HCT116 (cell line): ENCODE results near the gene MRPL1. TPM values are rescaled to one million over a fixed set of nuclear protein-coding genes. Genes with fewer than 3 reads are reported as not detected.

ENCODE experiments used
- ATAC-seq: fragments of 200-7000 bp; cut with Tn5 transposase; 2 replicates; pipeline ENCODE4 v1.9.1; 2020; ENCODE audit warnings: mild to moderate bottlenecking, moderate library complexity
- BruUV-seq: library from RNA; stranded (reverse); fragments of 400-500 nt; replicated peaks from 2 replicates; lab custom pipeline; 2021; lab: Mats Ljungman, UMichigan
- CTCF ChIA-PET: fragments of 300-600 bp; sonication (Branson Sonifier 250); formaldehyde crosslinking; loops from one replicate; lab custom pipeline; 2021; ENCODE audit warnings: antibody characterized with exemption; lab: Charles Lee
- POLR2A ChIA-PET: fragments of 300-600, 350-600 bp; sonication (Branson Sonifier 250); formaldehyde crosslinking; loops from one replicate; lab custom pipeline; 2021; ENCODE audit warnings: antibody characterized with exemption; lab: Charles Lee
- RAD21 ChIA-PET, 2 experiments: fragments of 300-600 bp; sonication (Branson Sonifier 250); formaldehyde crosslinking; loops; one replicate each; lab custom pipeline; 2023; ENCODE audit warnings: low total read pairs in 2 of 2; ENCODE audit not compliant: uncharacterized antibody in 2 of 2, unreplicated experiment in 2 of 2, low non-redundant PET in 1 of 2; lab: Charles Lee
- DNase-seq: peaks from one replicate; pipeline ENCODE4 v3.0.0-alpha.2; 2010; ENCODE audit warnings: low read depth, low spot score
- H2AFZ ChIP-seq: fragments of 200-600 bp; shearing (Covaris generic), sonication (generic); 2 replicates; pipeline ENCODE4 v1.6.1; 2017; ENCODE audit warnings: low read depth, mixed run types, mixed read lengths, antibody characterized with exemption, low read length; ENCODE audit not compliant: poor library complexity, severe bottlenecking
- H3K27ac ChIP-seq: 2 replicates; pipeline ENCODE4 v1.5.1; 2012; ENCODE audit warnings: low read depth, low read length
- H3K27me3 ChIP-seq: fragments of 200-600 bp; sonication (generic); 2 replicates; pipeline ENCODE4 v1.6.1; 2016; ENCODE audit warnings: mixed run types, low read length, mixed read lengths; ENCODE audit not compliant: insufficient read depth
- H3K36me3 ChIP-seq, 2 experiments: fragments of 200-500 bp in 1 of 2; fragments of 200-600 bp in 1 of 2; sonication (Bioruptor generic) in 1 of 2; sonication (generic) in 1 of 2; 2 replicates each; pipeline versions ENCODE4 v1.5.1 to v1.6.1; 2014 to 2016; ENCODE audit warnings: low read length in 2 of 2, inconsistent platforms in 1 of 2, mixed read lengths in 1 of 2, mixed run types in 1 of 2; ENCODE audit not compliant: insufficient read depth in 2 of 2, control insufficient read depth in 1 of 2
- H3K4me1 ChIP-seq, 2 experiments: fragments of 200-600 bp in 1 of 2; sonication (generic) in 1 of 2; 2 replicates each; pipeline versions ENCODE4 v1.5.1 to v1.6.1; 2012 to 2017; ENCODE audit warnings: low read length in 2 of 2, inconsistent platforms in 1 of 2, mild to moderate bottlenecking in 1 of 2, mixed read lengths in 1 of 2, mixed run types in 1 of 2, moderate library complexity in 1 of 2; ENCODE audit not compliant: insufficient read depth in 2 of 2, control insufficient read depth in 1 of 2
- H3K4me2 ChIP-seq: fragments of 200-600 bp; sonication (generic); 2 replicates; pipeline ENCODE4 v1.6.1; 2017; ENCODE audit warnings: mixed run types, low read length, mixed read lengths
- H3K4me3 ChIP-seq, 2 experiments: fragments of 200-600 bp in 1 of 2; sonication (generic) in 1 of 2; replicated peaks in 1 of 2; 2 replicates each; pipeline ENCODE4 v1.5.1; 2011 to 2016; ENCODE audit warnings: low read length in 2 of 2, control low read depth in 1 of 2, low read depth in 1 of 2, mild to moderate bottlenecking in 1 of 2, mixed read lengths in 1 of 2, mixed run types in 1 of 2
- H3K79me2 ChIP-seq: fragments of 200-600 bp; sonication (generic); 2 replicates; pipeline ENCODE4 v1.6.1; 2017; ENCODE audit warnings: mild to moderate bottlenecking, mixed run types, low read length, moderate library complexity, mixed read lengths; ENCODE audit not compliant: insufficient read depth
- H3K9ac ChIP-seq: fragments of 200-600 bp; sonication (generic); 2 replicates; pipeline ENCODE4 v1.6.1; 2016; ENCODE audit warnings: low read length, mixed read lengths
- H3K9me2 ChIP-seq: fragments of 200-600 bp; sonication (generic), shearing (Covaris generic); 2 replicates; pipeline ENCODE4 v1.6.1; 2017; ENCODE audit warnings: mixed run types, mild to moderate bottlenecking, moderate library complexity; ENCODE audit not compliant: insufficient read depth
- H3K9me3 ChIP-seq, 2 experiments: fragments of 200-500 bp in 1 of 2; fragments of 200-600 bp in 1 of 2; sonication (Bioruptor generic) in 1 of 2; sonication (generic) in 1 of 2; 2 replicates each; pipeline ENCODE4 v1.6.1; 2014 to 2017; ENCODE audit warnings: low read length in 2 of 2, mixed read lengths in 2 of 2, inconsistent platforms in 1 of 2, low read depth in 1 of 2, mild to moderate bottlenecking in 1 of 2, mixed run types in 1 of 2, moderate library complexity in 1 of 2; ENCODE audit not compliant: control insufficient read depth in 1 of 2, insufficient read depth in 1 of 2
- H4K20me1 ChIP-seq: fragments of 200-600 bp; sonication (generic), shearing (Covaris generic); 2 replicates; pipeline ENCODE4 v1.6.1; 2017; ENCODE audit warnings: mixed run types, mild to moderate bottlenecking, moderate library complexity; ENCODE audit not compliant: insufficient read depth
- ATF3 ChIP-seq: IDR thresholded peaks from 2 replicates; pipeline ENCODE4 v1.6.1; 2012
- CBX3 ChIP-seq: IDR thresholded peaks from 2 replicates; pipeline ENCODE4 v1.6.1; 2012; ENCODE audit warnings: low read depth
- CEBPB ChIP-seq: IDR thresholded peaks from 2 replicates; pipeline ENCODE4 v1.6.1; 2012; ENCODE audit warnings: low read depth
- CTCF ChIP-seq, 3 experiments: fragments of 200-600 bp in 1 of 3; sonication (generic) in 1 of 3; IDR thresholded peaks in 2 of 3; conservative IDR thresholded peaks in 1 of 3; 2 replicates each; pipeline ENCODE4 v1.5.1; 2012 to 2017; ENCODE audit warnings: low read depth in 2 of 3, low read length in 2 of 3, antibody characterized with exemption in 1 of 3, borderline replicate concordance in 1 of 3, control low read depth in 1 of 3, mild to moderate bottlenecking in 1 of 3, mixed read lengths in 1 of 3, mixed run types in 1 of 3, moderate library complexity in 1 of 3; ENCODE audit not compliant: insufficient read depth in 1 of 3
- EGR1 ChIP-seq: IDR thresholded peaks from 2 replicates; pipeline ENCODE4 v1.6.1; 2012; ENCODE audit warnings: low read depth
- ELF1 ChIP-seq: IDR thresholded peaks from 2 replicates; pipeline ENCODE4 v1.6.1; 2012; ENCODE audit warnings: low read depth, borderline replicate concordance
- EZH2 ChIP-seq: fragments of 200-600 bp; sonication (generic); IDR thresholded peaks from 2 replicates; pipeline ENCODE4 v1.6.1; 2017; ENCODE audit warnings: antibody characterized with exemption, mixed run types
- EZH2phosphoT487 ChIP-seq: fragments of 200-600 bp; IDR thresholded peaks from 2 replicates; pipeline ENCODE4 v1.6.1; 2018; ENCODE audit warnings: antibody characterized with exemption, borderline replicate concordance
- FOSL1 ChIP-seq: IDR thresholded peaks from 2 replicates; pipeline ENCODE4 v1.6.1; 2012; ENCODE audit warnings: low read depth
- JUND ChIP-seq: IDR thresholded peaks from 2 replicates; pipeline ENCODE4 v1.6.1; 2012
- POLR2A ChIP-seq: IDR thresholded peaks from 2 replicates; pipeline ENCODE4 v1.7.0; 2011; ENCODE audit warnings: borderline replicate concordance; ENCODE audit not compliant: insufficient read depth, insufficient read length; ENCODE audit errors: extremely low read depth
- SIN3A ChIP-seq: IDR thresholded peaks from 2 replicates; pipeline ENCODE4 v1.6.1; 2012; ENCODE audit warnings: low read depth
- SP1 ChIP-seq: IDR thresholded peaks from 2 replicates; pipeline ENCODE4 v1.6.1; 2012; ENCODE audit warnings: low read depth
- SRF ChIP-seq: IDR thresholded peaks from 2 replicates; pipeline ENCODE4 v1.6.1; 2012; ENCODE audit warnings: low read depth
- YY1 ChIP-seq: IDR thresholded peaks from 2 replicates; pipeline ENCODE4 v1.6.1; 2011; ENCODE audit warnings: low read length, low read depth, moderate library complexity, mild to moderate bottlenecking; ENCODE audit not compliant: insufficient replicate concordance; ENCODE audit errors: extremely low read depth
- ZNF274 ChIP-seq: fragments of 200-500 bp; sonication (Bioruptor generic); IDR thresholded peaks from 2 replicates; pipeline ENCODE4 v1.6.1; 2014; ENCODE audit warnings: mild to moderate bottlenecking, low read depth, low read length, inconsistent platforms
- intact Hi-C: fragments of 100-400 bp; cut with micrococcal nuclease; formaldehyde crosslinking; loops from 2 replicates; pipeline ENCODE4 v1.10.0; 2022
- total RNA-seq: library from RNA; stranded (reverse); gene quantifications from one replicate; pipeline ENCODE4 v1.2.1, GENCODE V29; 2021; ENCODE audit not compliant: unreplicated experiment
- TF ChIP-seq, protein P1 (sequence below): IDR thresholded peaks from 2 replicates; pipeline ENCODE4 v1.6.1; 2011; ENCODE audit warnings: mild to moderate bottlenecking, low read length, moderate library complexity; ENCODE audit not compliant: insufficient replicate concordance; ENCODE audit errors: extremely low read depth
- TF ChIP-seq, protein P2 (sequence below): IDR thresholded peaks from 2 replicates; pipeline ENCODE4 v1.6.1; 2012; ENCODE audit warnings: low read depth
- TF ChIP-seq, protein P3 (sequence below): IDR thresholded peaks from 2 replicates; pipeline ENCODE4 v1.6.1; 2012

Gene MRPL1
- total RNA-seq, 1 experiment from 2014 or later, result 54.9 TPM

DNA sequence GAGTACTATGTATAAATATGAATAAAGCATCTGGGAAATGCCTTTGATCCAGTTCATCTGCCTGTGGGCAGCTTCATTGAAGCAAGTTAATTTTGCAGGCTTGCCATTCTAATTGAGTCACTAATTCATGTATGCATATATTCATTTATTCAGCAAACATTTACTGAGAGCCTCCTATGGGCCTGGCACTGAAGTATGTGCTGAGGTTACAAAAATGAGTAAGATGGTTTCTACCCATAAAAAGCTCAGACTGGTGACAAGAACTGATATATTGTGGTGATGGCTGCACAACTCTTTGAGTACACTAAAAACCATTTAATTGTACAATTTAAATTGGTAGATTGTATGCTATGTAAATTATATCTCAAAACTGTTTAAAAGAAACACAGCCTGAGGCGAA lies 1.1 kb upstream of the MRPL1 start:
- no TSS peak for BruUV-seq
- RAD21 ChIA-PET, result no interaction called here

More for the DNA sequence above, 1.1 kb upstream of the MRPL1 start:
- Histone ChIP-seq H3K9ac (peak overlapping the region; percentile 88), H3K36me3 (peaks cover 0 to 2% of the 10 kb centered on the region in 2 experiments; a peak in 1 of 4 replicates), H3K4me2 (peak overlapping the region; percentile 90), H3K79me2 (peaks cover 38% of the 10 kb centered on the region), H3K4me1 (peaks cover 6 to 17% of the 10 kb centered on the region in 2 experiments; a peak in 3 of 4 replicates), H3K27ac (peak overlapping the region; percentile 80; the same call in 1 of the 2 replicates), H3K27me3 (no peaks in the 10 kb centered on the region), H4K20me1 (no peaks in the 10 kb centered on the region), H3K9me3 (no peaks in the 10 kb centered on the region), H3K9me2 (no peaks in the 10 kb centered on the region), H2AFZ (peak overlapping the region; percentile 93), H3K4me3 (peak overlapping the region; percentile 76 to 97)
- POLR2A ChIA-PET, result interaction anchor here (0.9 to 1.8 kb wide), 3 partner anchors 10 to 198 kb away, joined by 3 to 7 read pairs (median 4); no protein-coding TSS in a partner anchor
- CTCF ChIA-PET, result interaction anchor here (1.8 kb wide), 1 partner anchor 16 kb away, joined by 3 read pairs; no protein-coding TSS in a partner anchor
- DNase-seq (no peak), ATAC-seq (no peak)
- TF ChIP-seq FOSL1 (no peak), CBX3 (no peak), EGR1 (no peak), EZH2 (no peak), ZNF274 (no peak), SIN3A (no peak), SRF (no peak), CEBPB (no peak), SP1 (no peak), EZH2phosphoT487 (no peak), POLR2A (no peak), CTCF (IDR thresholded peaks at IDR 0.05 in 2 of 3, conservative IDR thresholded peaks at IDR 0.05 in 1 of 3; ENCODE audit: borderline replicate concordance in 1 of 3, insufficient read depth in 1 of 3, low read depth in 2 of 3, low read length in 2 of 3) (no peak), ATF3 (no peak), JUND (no peak), ELF1 (no peak), YY1 (no peak)
- TF ChIP-seq, protein P1, sequence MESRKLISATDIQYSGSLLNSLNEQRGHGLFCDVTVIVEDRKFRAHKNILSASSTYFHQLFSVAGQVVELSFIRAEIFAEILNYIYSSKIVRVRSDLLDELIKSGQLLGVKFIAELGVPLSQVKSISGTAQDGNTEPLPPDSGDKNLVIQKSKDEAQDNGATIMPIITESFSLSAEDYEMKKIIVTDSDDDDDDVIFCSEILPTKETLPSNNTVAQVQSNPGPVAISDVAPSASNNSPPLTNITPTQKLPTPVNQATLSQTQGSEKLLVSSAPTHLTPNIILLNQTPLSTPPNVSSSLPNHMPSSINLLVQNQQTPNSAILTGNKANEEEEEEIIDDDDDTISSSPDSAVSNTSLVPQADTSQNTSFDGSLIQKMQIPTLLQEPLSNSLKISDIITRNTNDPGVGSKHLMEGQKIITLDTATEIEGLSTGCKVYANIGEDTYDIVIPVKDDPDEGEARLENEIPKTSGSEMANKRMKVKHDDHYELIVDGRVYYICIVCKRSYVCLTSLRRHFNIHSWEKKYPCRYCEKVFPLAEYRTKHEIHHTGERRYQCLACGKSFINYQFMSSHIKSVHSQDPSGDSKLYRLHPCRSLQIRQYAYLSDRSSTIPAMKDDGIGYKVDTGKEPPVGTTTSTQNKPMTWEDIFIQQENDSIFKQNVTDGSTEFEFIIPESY, result no peak
- TF ChIP-seq, protein P2, sequence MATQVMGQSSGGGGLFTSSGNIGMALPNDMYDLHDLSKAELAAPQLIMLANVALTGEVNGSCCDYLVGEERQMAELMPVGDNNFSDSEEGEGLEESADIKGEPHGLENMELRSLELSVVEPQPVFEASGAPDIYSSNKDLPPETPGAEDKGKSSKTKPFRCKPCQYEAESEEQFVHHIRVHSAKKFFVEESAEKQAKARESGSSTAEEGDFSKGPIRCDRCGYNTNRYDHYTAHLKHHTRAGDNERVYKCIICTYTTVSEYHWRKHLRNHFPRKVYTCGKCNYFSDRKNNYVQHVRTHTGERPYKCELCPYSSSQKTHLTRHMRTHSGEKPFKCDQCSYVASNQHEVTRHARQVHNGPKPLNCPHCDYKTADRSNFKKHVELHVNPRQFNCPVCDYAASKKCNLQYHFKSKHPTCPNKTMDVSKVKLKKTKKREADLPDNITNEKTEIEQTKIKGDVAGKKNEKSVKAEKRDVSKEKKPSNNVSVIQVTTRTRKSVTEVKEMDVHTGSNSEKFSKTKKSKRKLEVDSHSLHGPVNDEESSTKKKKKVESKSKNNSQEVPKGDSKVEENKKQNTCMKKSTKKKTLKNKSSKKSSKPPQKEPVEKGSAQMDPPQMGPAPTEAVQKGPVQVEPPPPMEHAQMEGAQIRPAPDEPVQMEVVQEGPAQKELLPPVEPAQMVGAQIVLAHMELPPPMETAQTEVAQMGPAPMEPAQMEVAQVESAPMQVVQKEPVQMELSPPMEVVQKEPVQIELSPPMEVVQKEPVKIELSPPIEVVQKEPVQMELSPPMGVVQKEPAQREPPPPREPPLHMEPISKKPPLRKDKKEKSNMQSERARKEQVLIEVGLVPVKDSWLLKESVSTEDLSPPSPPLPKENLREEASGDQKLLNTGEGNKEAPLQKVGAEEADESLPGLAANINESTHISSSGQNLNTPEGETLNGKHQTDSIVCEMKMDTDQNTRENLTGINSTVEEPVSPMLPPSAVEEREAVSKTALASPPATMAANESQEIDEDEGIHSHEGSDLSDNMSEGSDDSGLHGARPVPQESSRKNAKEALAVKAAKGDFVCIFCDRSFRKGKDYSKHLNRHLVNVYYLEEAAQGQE, result no peak
- TF ChIP-seq, protein P3, sequence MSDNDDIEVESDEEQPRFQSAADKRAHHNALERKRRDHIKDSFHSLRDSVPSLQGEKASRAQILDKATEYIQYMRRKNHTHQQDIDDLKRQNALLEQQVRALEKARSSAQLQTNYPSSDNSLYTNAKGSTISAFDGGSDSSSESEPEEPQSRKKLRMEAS, result no peak
- intact Hi-C loops, result no loop called here
